Lower leg skin (tissue), 4 donors: Measurements from ENCODE around the gene CNPY3. TPM values are rescaled to one million over a fixed set of nuclear protein-coding genes. Genes with fewer than 3 reads are reported as not detected.
A peak's percentile ranks its signal among the peaks of the same experiment; 100 is the strongest.
"Not testable (repeated sequence)": the region's sequence is repeated elsewhere in the genome, so short reads cannot be mapped to it uniquely, and the experiment has no call there.

Experiments
- DNase-seq, 2 donors: peaks; one replicate each; pipeline ENCODE4 v3.0.0-alpha.2; 2019; ENCODE audit warnings: low spot score in 2 of 2
- H3K4me3 ChIP-seq: fragments of 200-600 bp; sonication (generic); 2 replicates; pipeline ENCODE4 v1.5.1; 2017; ENCODE audit warnings: mild to moderate bottlenecking, low read depth; ENCODE audit not compliant: poor library complexity, severe bottlenecking
- POLR2A ChIP-seq, 2 donors: fragments of 450-650 bp; IDR thresholded peaks; one replicate each; pipeline ENCODE4 v1.6.1; 2016 to 2017; ENCODE audit warnings: antibody characterized with exemption in 2 of 2, mild to moderate bottlenecking in 1 of 2, moderate library complexity in 1 of 2
- WGBS, 2 donors: methylation state at CpG; one replicate each; pipeline ENCODE4 v1.1.5; 2018; 5-methylcytosine and 5-hydroxymethylcytosine counted together
- intact Hi-C: fragments of 100-400 bp; cut with DNase I; formaldehyde crosslinking; loops from one replicate; pipeline ENCODE4 v1.15.0; 2023; ENCODE audit warnings: low total_unique reads
- total RNA-seq, 4 donors: library from RNA; depleted of rRNA; stranded (reverse); fragments of >200 nt; gene quantifications; one replicate each; pipeline ENCODE4 v1.1.0, GENCODE V29; 2016
- TF ChIP-seq, protein P1 (sequence below), 3 donors: fragments of 450-650 bp; IDR thresholded peaks; one replicate each; pipeline ENCODE4 v1.5.1; 2016; ENCODE audit warnings: antibody characterized with exemption in 3 of 3, mild to moderate bottlenecking in 3 of 3, moderate library complexity in 2 of 3

Gene CNPY3
- 10 to 100 TPM; 15.6 to 28.9 (median 19.7) TPM for total RNA-seq

DNA sequence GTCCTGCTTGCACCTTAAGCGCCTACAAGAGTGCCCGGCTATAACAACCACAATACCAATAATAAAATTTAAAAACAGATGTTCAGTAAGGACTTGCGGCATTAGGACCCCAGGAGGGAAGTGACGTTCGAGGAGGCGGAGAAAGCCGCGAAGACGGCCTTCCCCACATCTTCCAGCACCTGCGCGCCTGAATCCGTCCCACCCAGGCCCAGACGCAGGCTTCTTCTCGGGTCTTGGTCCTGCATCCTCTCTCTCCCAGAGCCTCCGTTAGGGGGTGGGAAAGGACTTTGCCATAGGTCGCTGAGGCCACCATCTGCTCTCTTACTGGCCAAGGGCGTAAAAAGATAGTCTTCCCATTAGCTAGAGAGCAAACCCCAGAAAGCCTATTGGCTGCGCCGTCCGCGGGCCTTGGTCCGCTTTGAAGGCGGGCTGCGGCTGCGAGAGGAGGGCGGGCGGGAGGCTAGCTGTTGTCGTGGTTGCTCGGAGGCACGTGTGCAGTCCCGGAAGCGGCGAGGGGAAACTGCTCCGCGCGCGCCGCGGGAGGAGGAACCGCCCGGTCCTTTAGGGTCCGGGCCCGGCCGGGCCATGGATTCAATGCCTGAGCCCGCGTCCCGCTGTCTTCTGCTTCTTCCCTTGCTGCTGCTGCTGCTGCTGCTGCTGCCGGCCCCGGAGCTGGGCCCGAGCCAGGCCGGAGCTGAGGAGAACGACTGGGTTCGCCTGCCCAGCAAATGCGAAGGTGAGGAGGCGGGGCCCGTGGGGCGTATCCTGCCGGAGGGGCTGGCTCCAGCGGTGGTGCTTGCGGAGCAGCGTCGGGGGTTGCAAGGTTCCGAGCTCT lies at the start of gene CNPY3:
Gene CNPY3 (plus strand): TSS at position 495 of the 835 bp plus-strand sequence. CDS start 91 bp downstream, at position 586.
- peak; percentile 93 to 98 for DNase-seq
- 0 to 1% methylated on average over 25 to 42 of the region's 63 CpGs for WGBS, 2 donors

GRCh38 chr6:42880240-42880817 lies 49.0 kb upstream of the CNPY3 start:
- intact Hi-C loops = not testable (repeated sequence)

More for the DNA sequence above, at the start of gene CNPY3:
- intact Hi-C loops = loop anchor here (10.0 kb wide), 1 partner anchor 216 kb away; no protein-coding TSS in a partner anchor
- H3K4me3 ChIP-seq = peak within 1 kb of the TSS; percentile 64
- TF ChIP-seq, protein P1, sequence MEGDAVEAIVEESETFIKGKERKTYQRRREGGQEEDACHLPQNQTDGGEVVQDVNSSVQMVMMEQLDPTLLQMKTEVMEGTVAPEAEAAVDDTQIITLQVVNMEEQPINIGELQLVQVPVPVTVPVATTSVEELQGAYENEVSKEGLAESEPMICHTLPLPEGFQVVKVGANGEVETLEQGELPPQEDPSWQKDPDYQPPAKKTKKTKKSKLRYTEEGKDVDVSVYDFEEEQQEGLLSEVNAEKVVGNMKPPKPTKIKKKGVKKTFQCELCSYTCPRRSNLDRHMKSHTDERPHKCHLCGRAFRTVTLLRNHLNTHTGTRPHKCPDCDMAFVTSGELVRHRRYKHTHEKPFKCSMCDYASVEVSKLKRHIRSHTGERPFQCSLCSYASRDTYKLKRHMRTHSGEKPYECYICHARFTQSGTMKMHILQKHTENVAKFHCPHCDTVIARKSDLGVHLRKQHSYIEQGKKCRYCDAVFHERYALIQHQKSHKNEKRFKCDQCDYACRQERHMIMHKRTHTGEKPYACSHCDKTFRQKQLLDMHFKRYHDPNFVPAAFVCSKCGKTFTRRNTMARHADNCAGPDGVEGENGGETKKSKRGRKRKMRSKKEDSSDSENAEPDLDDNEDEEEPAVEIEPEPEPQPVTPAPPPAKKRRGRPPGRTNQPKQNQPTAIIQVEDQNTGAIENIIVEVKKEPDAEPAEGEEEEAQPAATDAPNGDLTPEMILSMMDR (IDR thresholded peaks at IDR 0.05) = no peak
- TF ChIP-seq POLR2A (IDR thresholded peaks at IDR 0.05) = peak in 1 of 2 donors; percentile 1

DNA sequence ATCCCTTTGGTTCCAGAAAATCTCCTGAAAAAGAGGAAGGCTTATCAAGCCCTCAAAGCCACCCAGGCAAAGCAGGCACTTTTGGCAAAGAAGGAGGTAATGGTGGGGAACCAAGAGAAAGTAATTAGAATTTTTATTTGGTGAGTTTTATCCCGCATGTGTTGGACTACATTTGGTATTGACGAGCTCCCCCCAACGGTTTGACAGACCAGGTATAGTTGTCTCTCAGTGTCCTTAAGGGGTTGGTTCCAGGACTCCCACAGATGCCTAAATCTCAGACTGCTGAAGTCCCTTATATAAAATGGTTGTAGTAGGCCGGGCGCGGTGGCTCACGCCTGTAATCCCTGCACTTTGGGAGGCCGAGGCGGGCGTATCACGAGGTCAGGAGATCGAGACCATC lies 48.4 kb upstream of the CNPY3 start:
- H3K4me3 ChIP-seq, DNase-seq, intact Hi-C loops: not testable (repeated sequence)
- WGBS, 2 donors = 83 to 86% methylated on average over 12 of the region's 12 CpGs

More at GRCh38 chr6:42880240-42880817, 49.0 kb upstream of the CNPY3 start:
- peak overlapping the region; percentile 64 for H3K4me3 ChIP-seq
- DNase-seq = not testable (repeated sequence)
- WGBS, 2 donors = 8 to 10% methylated on average over 25 of the region's 25 CpGs

GRCh38 chr6:42885702-42886101 lies 43.6 kb upstream of the CNPY3 start:
- 72 to 77% methylated on average over 4 of the region's 4 CpGs for WGBS, 2 donors
- no peak for TF ChIP-seq POLR2A (IDR thresholded peaks at IDR 0.05)
- TF ChIP-seq, protein P1 (IDR thresholded peaks at IDR 0.05) = no peak
- H3K4me3 ChIP-seq = no peak overlapping the region
- intact Hi-C loops = no loop called here
- no peak for DNase-seq

DNA sequence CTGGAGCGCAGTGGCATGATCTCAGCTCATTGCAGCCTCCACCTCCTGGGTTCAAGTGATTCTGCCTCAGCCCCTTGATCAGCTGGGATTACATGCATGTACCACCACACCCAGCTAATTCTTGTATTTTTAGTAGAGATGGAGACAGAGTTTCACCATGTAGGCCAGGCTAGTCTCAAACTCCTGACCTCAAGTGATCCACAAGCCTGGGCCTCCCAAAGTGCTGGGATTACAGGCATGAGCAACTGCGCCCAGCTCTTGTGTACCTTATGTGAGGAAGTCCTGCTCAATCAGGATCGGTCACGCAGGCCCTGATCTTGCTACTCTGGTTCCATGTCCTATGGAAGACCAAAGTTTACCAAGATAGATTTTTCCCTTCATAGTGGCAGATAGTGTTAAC lies 41.1 kb upstream of the CNPY3 start:
- 93% methylated on average over 4 of the region's 4 CpGs for WGBS, 2 donors
- DNase-seq, intact Hi-C loops, H3K4me3 ChIP-seq: not testable (repeated sequence)

- H3K4me3 ChIP-seq = no peak overlapping the region
- WGBS, 2 donors = 35 to 52% methylated on average over 4 of the region's 4 CpGs
- no peak for DNase-seq
- intact Hi-C loops = no loop called here
- no peak for TF ChIP-seq POLR2A (IDR thresholded peaks at IDR 0.05)
- TF ChIP-seq, protein P1 (IDR thresholded peaks at IDR 0.05) = no peak
Measured at GRCh38 chr6:42889815-42890214, 39.5 kb upstream of the CNPY3 start.
